Mesodermal cell (in vitro differentiated cells): ENCODE measurements around the gene HACL1. TPM values are rescaled to one million over a fixed set of nuclear protein-coding genes. Genes with fewer than 3 reads are reported as not detected.
A peak's percentile ranks its signal among the peaks of the same experiment; 100 is the strongest.

ENCODE experiments used
- H3K27ac ChIP-seq: 2 replicates; pipeline ENCODE4 v1.7.0; 2013; ENCODE audit warnings: mild to moderate bottlenecking, low read depth, low read length, moderate library complexity; ENCODE audit not compliant: severe bottlenecking
- H3K36me3 ChIP-seq: 2 replicates; pipeline ENCODE4 v1.7.1; 2013; ENCODE audit warnings: mild to moderate bottlenecking, low read length, moderate library complexity; ENCODE audit not compliant: control insufficient read depth, insufficient read depth
- H3K4me1 ChIP-seq: one replicate; pipeline ENCODE4 v1.7.1; 2013; ENCODE audit warnings: mild to moderate bottlenecking, low read length; ENCODE audit not compliant: insufficient read depth, control insufficient read depth, poor library complexity, severe bottlenecking
- H3K4me3 ChIP-seq: 2 replicates; pipeline ENCODE4 v1.7.0; 2013; ENCODE audit warnings: low read length, control low read depth, mild to moderate bottlenecking; ENCODE audit not compliant: insufficient read depth, poor library complexity, severe bottlenecking; ENCODE audit errors: extremely low read depth
- H3K9me3 ChIP-seq: 2 replicates; pipeline ENCODE4 v1.7.1; 2013; ENCODE audit warnings: mild to moderate bottlenecking, low read length, moderate library complexity; ENCODE audit not compliant: control insufficient read depth
- WGBS, 2 experiments: methylation state at CpG; one replicate each; pipeline ENCODE4 v1.1.5; 2013; ENCODE audit warnings: missing lambda C conversion rate in 2 of 2; ENCODE audit not compliant: insufficient coverage in 2 of 2; 5-methylcytosine and 5-hydroxymethylcytosine counted together
- polyA plus RNA-seq, 2 experiments: library from polyadenylated mRNA; stranded (reverse); fragments of 50-300 nt; gene quantifications; one replicate each; pipeline ENCODE4 v1.2.3, GENCODE V29; 2013

The HACL1 gene
- 26.2 TPM for polyA plus RNA-seq (2013, experiment 1 of 2)
- 26.2 TPM for polyA plus RNA-seq (2013, experiment 2 of 2)

GRCh38 chr3:15601399-15602145 is at the start of gene HACL1, which contains the start of gene BTD:
Gene HACL1, minus strand, starts transcription at chr3:15601569. Its CDS starts 106 bp downstream, at chr3:15601463.
Gene BTD, plus strand, starts transcription at chr3:15601745. Its CDS starts 33,695 bp downstream, at chr3:15635440.
- Histone ChIP-seq H3K27ac (peak within 1 kb of the TSS; percentile 90), H3K9me3 (no peaks in the 10 kb centered on the region), H3K4me3 (peak within 1 kb of the TSS; percentile 91), H3K4me1 (peaks cover 5% of the 10 kb centered on the region), H3K36me3 (peaks cover 33% of the 10 kb centered on the region)
- WGBS, 2 experiments = 0% methylated on average over 52 to 56 of the region's 61 CpGs

- H3K36me3 ChIP-seq = peaks cover 4% of the 10 kb centered on the region
- WGBS, 2 experiments = 94 to 100% methylated on average over 1 to 4 of the region's 5 CpGs
These were observed 48.5 kb upstream of the HACL1 start for GRCh38 chr3:15649858-15650257.

GRCh38 chr3:15649341-15649740 is 48.0 kb upstream of the HACL1 start:
- no peak overlapping the region for H3K4me3 ChIP-seq
- no peak overlapping the region for H3K27ac ChIP-seq
- WGBS, 2 experiments = 86 to 91% methylated on average over 3 of the region's 3 CpGs
- H3K9me3 ChIP-seq = peaks cover 11% of the 10 kb centered on the region
- H3K4me1 ChIP-seq = peaks cover 40% of the 10 kb centered on the region
- peaks cover 9% of the 10 kb centered on the region for H3K36me3 ChIP-seq

More at GRCh38 chr3:15649858-15650257, 48.5 kb upstream of the HACL1 start:
- Histone ChIP-seq H3K4me1 (peaks cover 40% of the 10 kb centered on the region), H3K9me3 (peaks cover 6% of the 10 kb centered on the region), H3K27ac (no peak overlapping the region), H3K4me3 (no peak overlapping the region)

GRCh38 chr3:15647611-15648167 is 46.3 kb upstream of the HACL1 start:
- peaks cover 11% of the 10 kb centered on the region for H3K36me3 ChIP-seq
- peaks cover 40% of the 10 kb centered on the region for H3K4me1 ChIP-seq
- H3K27ac ChIP-seq = peak overlapping the region; percentile 98
- no peak overlapping the region for H3K4me3 ChIP-seq
- peaks cover 11% of the 10 kb centered on the region for H3K9me3 ChIP-seq
- WGBS, 2 experiments = 90 to 97% methylated on average over 3 of the region's 4 CpGs

GRCh38 chr3:15646851-15647511 is 45.6 kb upstream of the HACL1 start:
- Histone ChIP-seq H3K36me3 (peaks cover 11% of the 10 kb centered on the region), H3K4me1 (peaks cover 40% of the 10 kb centered on the region), H3K4me3 (no peak overlapping the region), H3K27ac (peak overlapping the region; percentile 98), H3K9me3 (peaks cover 11% of the 10 kb centered on the region)
- 65% methylated on average over 8 to 11 of the region's 13 CpGs for WGBS, 2 experiments

GRCh38 chr3:15645740-15646501 is 44.6 kb upstream of the HACL1 start:
- H3K36me3 ChIP-seq = peaks cover 11% of the 10 kb centered on the region
- H3K9me3 ChIP-seq = peaks cover 11% of the 10 kb centered on the region
- peaks cover 35% of the 10 kb centered on the region for H3K4me1 ChIP-seq
- no peak overlapping the region for H3K4me3 ChIP-seq
- 74 to 82% methylated on average over 12 to 16 of the region's 18 CpGs for WGBS, 2 experiments
- peak overlapping the region; percentile 98 for H3K27ac ChIP-seq

- H3K4me1 ChIP-seq = peaks cover 35% of the 10 kb centered on the region
- WGBS, 2 experiments = 87 to 96% methylated on average over 3 to 5 of the region's 6 CpGs
- H3K27ac ChIP-seq = peak overlapping the region; percentile 98
- peaks cover 11% of the 10 kb centered on the region for H3K9me3 ChIP-seq
- no peak overlapping the region for H3K4me3 ChIP-seq
- H3K36me3 ChIP-seq = peaks cover 11% of the 10 kb centered on the region
These were observed 43.9 kb upstream of the HACL1 start for GRCh38 chr3:15645246-15645645.

GRCh38 chr3:15638891-15639262 is 37.5 kb upstream of the HACL1 start:
- Histone ChIP-seq H3K27ac (no peak overlapping the region), H3K36me3 (no peaks in the 10 kb centered on the region), H3K9me3 (no peaks in the 10 kb centered on the region), H3K4me3 (no peak overlapping the region), H3K4me1 (peaks cover 18% of the 10 kb centered on the region)
- no CpG with 5 or more reads among the region's 1 CpG for WGBS, 2 experiments

GRCh38 chr3:15638193-15638890 is 37.0 kb upstream of the HACL1 start:
- peaks cover 20% of the 10 kb centered on the region for H3K4me1 ChIP-seq
- H3K36me3 ChIP-seq = no peaks in the 10 kb centered on the region
- no peaks in the 10 kb centered on the region for H3K9me3 ChIP-seq
- H3K4me3 ChIP-seq = no peak overlapping the region
- no peak overlapping the region for H3K27ac ChIP-seq
- 96 to 98% methylated on average over 3 to 4 of the region's 6 CpGs for WGBS, 2 experiments
